H1 (cell line): ENCODE data around the gene CNOT6. TPM values are rescaled to one million over a fixed set of nuclear protein-coding genes. Genes with fewer than 3 reads are reported as not detected.

Experiments used
- BRCA1 ChIP-seq: IDR thresholded peaks from 2 replicates; pipeline ENCODE4 v1.6.1; 2012; ENCODE audit warnings: low read depth, low read length, improper control_type of control experiment
- CHD7 ChIP-seq: fragments of 300-600 bp; sonication (generic); IDR thresholded peaks from 2 replicates; pipeline ENCODE4 v1.7.1; 2012; ENCODE audit warnings: low read length, moderate library complexity, mild to moderate bottlenecking, inconsistent platforms; ENCODE audit not compliant: insufficient replicate concordance
- CTBP2 ChIP-seq: IDR thresholded peaks from 2 replicates; pipeline ENCODE4 v1.7.0; 2011; ENCODE audit warnings: borderline replicate concordance, mild to moderate bottlenecking, moderate library complexity, mixed read lengths, low read length; ENCODE audit not compliant: insufficient read depth, insufficient read length
- PHF8 ChIP-seq: fragments of 200-600 bp; sonication (generic); conservative IDR thresholded peaks from 2 replicates; pipeline ENCODE4 v1.7.1; 2012; ENCODE audit warnings: low read depth, mild to moderate bottlenecking, inconsistent platforms, low read length, moderate library complexity
- POLR2AphosphoS5 ChIP-seq: IDR thresholded peaks from 2 replicates; pipeline ENCODE4 v1.6.1; 2011; ENCODE audit warnings: low read depth, low read length
- POU5F1 ChIP-seq: IDR thresholded peaks from 2 replicates; pipeline ENCODE4 v1.6.1; 2011; ENCODE audit warnings: low read depth, mild to moderate bottlenecking, low read length, moderate library complexity
- RXRA ChIP-seq: IDR thresholded peaks from 2 replicates; pipeline ENCODE4 v1.6.1; 2011; ENCODE audit warnings: low read depth, mild to moderate bottlenecking, low read length, moderate library complexity; ENCODE audit not compliant: insufficient read depth
- SAP30 ChIP-seq: fragments of 300-600 bp; sonication (generic); IDR thresholded peaks from 2 replicates; pipeline ENCODE4 v1.7.1; 2012; ENCODE audit warnings: low read length, moderate library complexity, mild to moderate bottlenecking, inconsistent platforms; ENCODE audit not compliant: insufficient read depth, insufficient replicate concordance
- TBP ChIP-seq: IDR thresholded peaks from 2 replicates; pipeline ENCODE4 v1.6.1; 2011; ENCODE audit warnings: low read depth, low read length, improper control_type of control experiment
- YY1 ChIP-seq: IDR thresholded peaks from 2 replicates; pipeline ENCODE4 v1.6.1; 2011; ENCODE audit warnings: low read depth, mild to moderate bottlenecking, low read length
- ZNF274 ChIP-seq: IDR thresholded peaks from 2 replicates; pipeline ENCODE4 v1.7.0; 2012; ENCODE audit warnings: low read length, borderline replicate concordance; ENCODE audit errors: extremely low read depth
- polyA plus RNA-seq, 7 experiments: library from polyadenylated mRNA; depleted of rRNA in 3 of 7; stranded (reverse) in 5 of 7; unstranded in 2 of 7; fragments of >200 nt in 5 of 7; fragments of 200-250 nt in 2 of 7; gene quantifications; 1 replicate in 5 of 7; 2 replicates in 1 of 7; 4 replicates in 1 of 7; pipeline versions ENCODE4 v1.2.1 to v1.2.3, GENCODE V29; 2011 to 2013; ENCODE audit warnings: missing spikeins in 2 of 7, mixed read lengths in 2 of 7
- total RNA-seq: library from RNA; stranded (reverse); fragmentation: NEBNext Ultra II Directional; extraction: Animal tissue kit (Norgen Biotek cat#: 25700); gene quantifications from 2 replicates; pipeline ENCODE4 v1.2.1, GENCODE V29; 2021

Gene CNOT6
- total and polyA plus RNA-seq, 2 of the 8 experiments (the other 6 are each of a cell fraction or from before 2014, with no cell fraction given) = 10.7 to 45.4 TPM

- TF ChIP-seq CHD7 = no peak
- TF ChIP-seq TBP = no peak
- no peak for TF ChIP-seq PHF8
- no peak for TF ChIP-seq SAP30
- TF ChIP-seq RXRA = no peak
- TF ChIP-seq POLR2AphosphoS5 = no peak
- TF ChIP-seq CTBP2 = no peak
- TF ChIP-seq YY1 = no peak
- no peak for TF ChIP-seq BRCA1
- no peak for TF ChIP-seq POU5F1
- no peak for TF ChIP-seq ZNF274
Measured at GRCh38 chr5:180472269-180472668, 21.9 kb upstream of the CNOT6 start (continued).
